Suprapubic skin (tissue), 4 donors: ENCODE measurements around the gene CPA2.

Source experiments
- CTCF ChIP-seq, 2 donors: fragments of 200-600 bp in 1 of 2; fragments of 450-650 bp in 1 of 2; sonication (generic) in 1 of 2; IDR thresholded peaks; one replicate each; pipeline ENCODE4 v1.5.1; 2016 to 2019; ENCODE audit warnings: antibody characterized with exemption in 2 of 2, mild to moderate bottlenecking in 1 of 2, moderate library complexity in 1 of 2
- EP300 ChIP-seq: sonication (generic); formaldehyde crosslinking; IDR thresholded peaks from one replicate; pipeline ENCODE4 v1.6.1; 2017; ENCODE audit warnings: antibody characterized with exemption
- POLR2AphosphoS5 ChIP-seq, 3 donors: sonication (generic); formaldehyde crosslinking; IDR thresholded peaks; one replicate each; pipeline ENCODE4 v1.6.1; 2017; ENCODE audit warnings: antibody characterized with exemption in 3 of 3

- no peak for TF ChIP-seq EP300
- TF ChIP-seq POLR2AphosphoS5 (IDR thresholded peaks at IDR 0.05) = no peak
- no peak for TF ChIP-seq CTCF (IDR thresholded peaks at IDR 0.05)
Measured at GRCh38 chr7:130305433-130306042, 38.9 kb downstream of the CPA2 start.
